ENCODE measurements around the gene ARHGEF4. TPM values are rescaled to one million over a fixed set of nuclear protein-coding genes. Genes with fewer than 3 reads are reported as not detected.

Gene ARHGEF4
- total and polyA plus RNA-seq, 2 experiments from 2014 or later, result 4.6 to 16.6 TPM

- no peaks in the 10 kb centered on the region for H3K4me1 ChIP-seq (ENCODE audit: insufficient read depth)
- no peak overlapping the region for H3K27ac ChIP-seq (ENCODE audit: low read depth)
- no peak overlapping the region for H3K4me3 ChIP-seq
- H2AFZ ChIP-seq, result no peak overlapping the region
- H3K9me2 ChIP-seq (ENCODE audit: insufficient read depth), result no peaks in the 10 kb centered on the region
- TF ChIP-seq ETS1 (IDR thresholded peaks at IDR 0.05) (no peak), REST (IDR thresholded peaks at IDR 0.05; ENCODE audit: unreplicated experiment) (no peak), CREB1 (CRISPR knock-in tag; IDR thresholded peaks at IDR 0.05; ENCODE audit: low read depth) (no peak), JUNB (IDR thresholded peaks at IDR 0.05; ENCODE audit: unreplicated experiment) (no peak), ZNF114 (CRISPR knock-in tag; IDR thresholded peaks at IDR 0.05) (no peak), ZNF331 (CRISPR knock-in tag; IDR thresholded peaks at IDR 0.05; ENCODE audit: low read depth) (no peak), NANOG (IDR thresholded peaks at IDR 0.05; ENCODE audit: borderline replicate concordance) (no peak), EZH2phosphoT487 (IDR thresholded peaks at IDR 0.05; ENCODE audit: unreplicated experiment) (no peak), ZNF462 (CRISPR knock-in tag; IDR thresholded peaks at IDR 0.05) (no peak), EZH2 (IDR thresholded peaks at IDR 0.05; ENCODE audit: low read depth, unreplicated experiment) (no peak)
- peaks cover 7% of the 10 kb centered on the region; the same call in 2 of the 3 replicates for H3K9me3 Mint-ChIP-seq
- H3K4me3 Mint-ChIP-seq, result no peak overlapping the region
- ATAC-seq, result no peak
- no peak overlapping the region for H3K27ac Mint-ChIP-seq
- peaks cover 3% of the 10 kb centered on the region for H3K27me3 Mint-ChIP-seq (ENCODE audit: insufficient read depth, low read depth, poor library complexity)
- H3K4me1 Mint-ChIP-seq, result no peaks in the 10 kb centered on the region
- no peaks in the 10 kb centered on the region for H3K36me3 Mint-ChIP-seq (ENCODE audit: low read depth)
- H4K20me1 ChIP-seq (replicated peaks; ENCODE audit: insufficient read depth), result no peaks in the 10 kb centered on the region
- DNase-seq (ENCODE audit: low spot score), result no peak
- H3K79me2 ChIP-seq (replicated peaks; ENCODE audit: insufficient read depth), result no peaks in the 10 kb centered on the region
- no peak overlapping the region for H3K4me2 ChIP-seq
- no peaks in the 10 kb centered on the region for H3K27me3 ChIP-seq (ENCODE audit: insufficient read depth)
- no peaks in the 10 kb centered on the region for H3F3A ChIP-seq (replicated peaks; ENCODE audit: low read depth)
- no peaks in the 10 kb centered on the region for H3K36me3 ChIP-seq (ENCODE audit: insufficient read depth)
Measured at GRCh38 chr2:130874512-130874911, 37.8 kb downstream of the ARHGEF4 start.

Measured in GM23338 (cell line).